ENCODE results near the gene WDFY1.

DNA sequence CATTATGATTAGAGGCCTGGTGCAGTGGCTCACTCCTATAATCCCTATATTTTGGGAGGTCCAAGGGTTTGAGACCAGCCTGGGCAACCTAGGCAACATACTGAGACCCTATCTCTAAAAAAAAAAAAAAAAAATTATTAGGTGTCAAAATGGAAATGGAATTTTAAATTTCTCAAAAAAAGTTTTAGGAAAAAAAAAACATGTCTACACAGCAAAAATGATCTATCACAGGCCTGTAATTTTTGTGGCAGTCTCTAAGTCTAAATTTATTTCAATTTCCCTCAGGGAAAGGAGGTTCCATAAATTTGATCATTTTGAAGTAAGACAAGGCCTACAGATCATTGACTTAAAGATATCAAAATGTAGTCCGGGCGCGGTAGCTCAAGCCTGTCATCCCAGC, 28.5 kb upstream of the WDFY1 start:
- TF ChIP-seq, protein P1, sequence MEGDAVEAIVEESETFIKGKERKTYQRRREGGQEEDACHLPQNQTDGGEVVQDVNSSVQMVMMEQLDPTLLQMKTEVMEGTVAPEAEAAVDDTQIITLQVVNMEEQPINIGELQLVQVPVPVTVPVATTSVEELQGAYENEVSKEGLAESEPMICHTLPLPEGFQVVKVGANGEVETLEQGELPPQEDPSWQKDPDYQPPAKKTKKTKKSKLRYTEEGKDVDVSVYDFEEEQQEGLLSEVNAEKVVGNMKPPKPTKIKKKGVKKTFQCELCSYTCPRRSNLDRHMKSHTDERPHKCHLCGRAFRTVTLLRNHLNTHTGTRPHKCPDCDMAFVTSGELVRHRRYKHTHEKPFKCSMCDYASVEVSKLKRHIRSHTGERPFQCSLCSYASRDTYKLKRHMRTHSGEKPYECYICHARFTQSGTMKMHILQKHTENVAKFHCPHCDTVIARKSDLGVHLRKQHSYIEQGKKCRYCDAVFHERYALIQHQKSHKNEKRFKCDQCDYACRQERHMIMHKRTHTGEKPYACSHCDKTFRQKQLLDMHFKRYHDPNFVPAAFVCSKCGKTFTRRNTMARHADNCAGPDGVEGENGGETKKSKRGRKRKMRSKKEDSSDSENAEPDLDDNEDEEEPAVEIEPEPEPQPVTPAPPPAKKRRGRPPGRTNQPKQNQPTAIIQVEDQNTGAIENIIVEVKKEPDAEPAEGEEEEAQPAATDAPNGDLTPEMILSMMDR (IDR thresholded peaks at IDR 0.05 in 4 of 5, conservative IDR thresholded peaks at IDR 0.05 in 1 of 5): no peak
- TF ChIP-seq POLR2A (IDR thresholded peaks at IDR 0.05): no peak
